GM12865 (cell line): Measurements from ENCODE around the gene EIF2S3.

Source experiments
- DNase-seq: peaks from one replicate; pipeline ENCODE4 v3.0.0; 2010; ENCODE audit warnings: low read depth
- H3K4me3 ChIP-seq: 2 replicates; pipeline ENCODE4 v1.5.1; 2011; ENCODE audit warnings: mild to moderate bottlenecking, low read depth, low read length, control low read depth
- TF ChIP-seq, protein P1 (sequence below): IDR thresholded peaks from 2 replicates; pipeline ENCODE4 v1.5.1; 2011; ENCODE audit warnings: low read length, control low read depth, low read depth, inconsistent platforms; ENCODE audit not compliant: insufficient read depth; ENCODE audit errors: missing control alignments

EIF2S3 gene

DNA sequence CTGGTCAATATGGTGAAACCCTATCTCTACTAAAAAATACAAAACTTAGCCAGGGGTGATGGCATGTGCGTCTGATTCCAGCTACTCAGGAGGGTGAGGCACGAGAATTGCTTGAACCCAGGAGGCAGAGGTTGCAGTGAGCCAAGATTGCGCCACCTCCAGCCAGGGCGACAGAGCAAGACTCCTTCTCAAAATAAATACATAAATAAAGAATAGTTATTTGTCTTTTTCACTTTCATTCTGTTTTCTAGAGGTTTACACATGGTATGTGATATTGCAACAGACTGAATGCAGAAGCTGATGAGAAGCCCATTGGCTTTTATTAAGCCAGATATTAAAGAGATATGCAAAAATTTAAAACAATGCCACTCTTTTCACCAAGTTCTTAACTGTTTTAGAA lies 35.9 kb upstream of the EIF2S3 start:
- TF ChIP-seq, protein P1, sequence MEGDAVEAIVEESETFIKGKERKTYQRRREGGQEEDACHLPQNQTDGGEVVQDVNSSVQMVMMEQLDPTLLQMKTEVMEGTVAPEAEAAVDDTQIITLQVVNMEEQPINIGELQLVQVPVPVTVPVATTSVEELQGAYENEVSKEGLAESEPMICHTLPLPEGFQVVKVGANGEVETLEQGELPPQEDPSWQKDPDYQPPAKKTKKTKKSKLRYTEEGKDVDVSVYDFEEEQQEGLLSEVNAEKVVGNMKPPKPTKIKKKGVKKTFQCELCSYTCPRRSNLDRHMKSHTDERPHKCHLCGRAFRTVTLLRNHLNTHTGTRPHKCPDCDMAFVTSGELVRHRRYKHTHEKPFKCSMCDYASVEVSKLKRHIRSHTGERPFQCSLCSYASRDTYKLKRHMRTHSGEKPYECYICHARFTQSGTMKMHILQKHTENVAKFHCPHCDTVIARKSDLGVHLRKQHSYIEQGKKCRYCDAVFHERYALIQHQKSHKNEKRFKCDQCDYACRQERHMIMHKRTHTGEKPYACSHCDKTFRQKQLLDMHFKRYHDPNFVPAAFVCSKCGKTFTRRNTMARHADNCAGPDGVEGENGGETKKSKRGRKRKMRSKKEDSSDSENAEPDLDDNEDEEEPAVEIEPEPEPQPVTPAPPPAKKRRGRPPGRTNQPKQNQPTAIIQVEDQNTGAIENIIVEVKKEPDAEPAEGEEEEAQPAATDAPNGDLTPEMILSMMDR: no peak

DNA sequence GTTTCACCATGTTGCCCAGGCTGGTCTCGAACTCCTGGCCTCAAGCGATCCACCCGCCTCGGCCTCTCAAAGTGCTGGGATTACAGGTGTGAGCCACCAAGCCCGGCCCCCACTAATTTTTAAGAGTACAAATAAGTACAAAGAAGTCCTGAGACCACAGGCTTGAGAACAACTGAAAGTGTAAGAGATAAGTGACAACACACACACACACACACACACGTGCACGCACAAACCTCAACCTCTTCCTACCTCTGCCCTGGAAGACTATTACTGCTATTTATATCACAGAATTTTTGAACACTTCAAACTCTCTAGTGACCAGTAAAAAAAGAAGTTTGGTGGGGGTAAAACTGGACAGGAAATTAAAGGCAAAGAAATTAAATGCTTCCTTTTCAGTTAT lies 35.3 kb upstream of the EIF2S3 start:
- DNase-seq: peak; percentile 31
- TF ChIP-seq, protein P1: no peak
- H3K4me3 ChIP-seq: no peak overlapping the region

More for the DNA sequence above, 35.9 kb upstream of the EIF2S3 start:
- no peak for DNase-seq
- no peak overlapping the region for H3K4me3 ChIP-seq

DNA sequence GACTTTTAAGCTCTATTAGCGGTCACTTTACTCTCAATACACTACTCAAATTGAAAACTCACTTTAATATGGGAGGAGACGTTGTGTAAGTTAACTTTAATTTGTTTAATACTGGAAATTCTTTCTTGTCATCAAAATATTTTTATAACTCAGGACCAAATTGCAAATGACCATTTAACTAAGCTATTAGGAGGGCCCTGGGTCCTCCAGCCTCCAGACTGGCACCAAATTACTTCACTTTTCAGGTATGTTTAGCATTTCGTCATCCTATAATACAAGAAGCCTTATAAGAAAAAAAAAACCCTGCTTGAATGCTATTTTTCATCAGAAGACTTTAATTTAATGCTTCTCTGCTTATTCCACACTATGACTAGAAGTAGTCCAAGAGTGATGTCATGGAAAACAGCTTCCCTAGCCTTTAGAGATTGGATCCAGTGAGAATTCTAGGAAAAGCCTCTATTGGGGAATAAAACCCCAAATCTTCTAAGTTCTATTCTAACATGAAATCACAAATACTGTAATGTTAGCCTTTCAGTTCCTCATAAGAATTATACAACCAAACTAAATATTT lies 34.4 kb upstream of the EIF2S3 start:
- H3K4me3 ChIP-seq: peak overlapping the region; percentile 18; the same call in 1 of the 2 replicates
- TF ChIP-seq, protein P1: no peak
- DNase-seq: no peak

DNA sequence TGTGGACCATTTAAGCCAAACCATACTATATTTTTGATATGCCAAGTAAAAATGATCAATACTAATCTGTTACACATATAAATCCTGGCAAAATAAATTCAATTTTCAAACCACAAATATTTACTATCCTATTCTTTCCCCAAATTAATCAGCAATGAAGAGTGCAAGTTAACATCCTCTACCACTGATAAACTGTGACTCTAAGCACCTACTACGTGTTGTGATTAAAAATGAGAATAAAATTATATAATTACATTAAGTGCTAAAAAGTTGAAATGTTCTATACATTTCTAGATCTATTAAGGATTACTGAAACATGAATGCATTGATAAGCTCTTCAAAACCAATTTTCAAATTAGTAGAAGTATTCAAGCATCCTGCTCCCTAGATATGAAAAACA lies 31.2 kb upstream of the EIF2S3 start:
- H3K4me3 ChIP-seq: peak overlapping the region; percentile 76
- TF ChIP-seq, protein P1: no peak
- no peak for DNase-seq

DNA sequence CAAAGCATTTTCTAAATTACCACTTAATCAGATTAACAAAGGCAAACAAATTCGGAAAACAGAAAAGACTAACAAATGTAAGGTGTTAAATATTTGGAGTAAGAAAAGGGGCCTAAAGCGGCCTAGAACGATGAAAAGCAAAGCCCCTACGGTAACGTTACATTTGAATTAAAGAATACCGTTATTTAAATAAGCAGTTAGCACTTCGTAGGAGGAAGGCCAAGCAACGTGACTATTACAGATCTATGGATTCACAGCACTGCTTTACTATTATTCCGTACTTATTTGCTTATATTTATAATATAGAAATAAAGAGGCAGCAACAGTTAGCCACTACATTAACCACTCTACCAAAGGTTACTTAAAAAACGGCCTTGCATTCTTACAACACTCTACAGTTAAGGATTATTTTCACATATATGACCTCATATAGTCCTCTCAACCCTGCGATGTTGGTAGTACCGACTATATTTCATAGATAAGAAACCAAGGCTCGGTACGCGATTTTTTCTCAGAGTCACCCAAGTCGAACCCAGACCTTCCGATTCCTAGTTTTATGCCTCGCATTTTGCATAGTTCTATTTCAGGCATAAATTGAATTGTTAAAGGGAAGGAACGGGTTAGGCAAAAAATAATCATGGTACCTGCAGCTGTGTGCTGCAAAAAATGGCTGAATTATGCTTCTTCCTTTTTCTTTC lies 30.6 kb upstream of the EIF2S3 start:
- H3K4me3 ChIP-seq: peak overlapping the region; percentile 76
- TF ChIP-seq, protein P1: no peak
- peak; percentile 28 for DNase-seq

DNA sequence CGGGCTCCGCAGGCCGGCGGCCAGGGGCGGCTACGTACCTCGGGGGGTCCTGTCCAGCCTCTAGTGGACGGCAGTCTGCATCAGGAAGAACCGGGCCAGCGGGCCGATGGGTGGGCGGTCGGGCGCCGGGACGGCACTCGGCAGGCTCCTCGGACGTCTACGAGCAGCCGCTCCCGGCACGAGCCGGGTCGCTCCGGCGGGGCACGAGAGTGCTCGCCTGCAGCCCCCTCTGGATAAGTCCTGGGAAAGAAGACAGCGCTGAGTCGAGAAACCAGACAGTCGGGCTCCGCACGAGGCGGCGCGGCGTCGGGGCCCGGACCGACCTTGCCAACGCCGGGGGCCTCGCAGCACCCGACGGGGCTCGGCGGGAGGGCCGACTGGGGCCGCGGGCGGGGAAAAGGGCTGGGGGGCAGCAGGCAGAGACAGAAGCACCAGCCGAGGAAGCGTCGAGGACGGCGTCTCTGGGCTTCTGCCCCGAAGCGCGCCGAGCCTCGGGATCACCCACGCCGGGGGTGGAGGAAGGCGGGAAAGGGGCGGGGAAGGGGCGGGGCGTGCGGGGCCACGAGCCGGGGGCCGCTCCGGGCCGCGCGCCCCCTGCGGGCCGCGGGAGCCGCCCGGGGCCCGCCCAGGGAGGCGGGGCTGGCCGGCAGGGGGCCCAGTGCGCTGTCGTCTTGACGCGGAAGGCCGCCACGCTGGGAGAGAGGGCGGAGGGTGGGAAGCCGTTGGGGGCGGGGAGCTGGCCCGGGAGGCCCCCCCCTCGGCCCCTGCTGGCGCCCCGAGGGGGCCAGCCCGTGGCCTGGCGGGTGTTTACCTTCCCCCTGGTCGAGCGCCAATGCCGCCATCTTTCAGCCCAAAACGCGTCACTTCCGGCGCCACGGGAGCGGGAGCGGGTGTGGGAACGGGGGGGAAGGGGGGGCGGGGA lies 29.7 kb upstream of the EIF2S3 start:
- DNase-seq: peak; percentile 94
- TF ChIP-seq, protein P1: peak; percentile 25
- H3K4me3 ChIP-seq: peak overlapping the region; percentile 76
